Stimulated activated naive CD8-positive, alpha-beta T cell treated with anti-CD3 and anti-CD28 coated beads, Interleukin-15, Interleukin-2, amounts not matched to agents 100 ng/mL and 50 ng/mL, for 24 hours (primary cell): ENCODE measurements around the gene CREB1.

Experiments
- H3K27ac Mint-ChIP-seq: one replicate; pipeline ENCODE4 v1.8.0; 2021; ENCODE audit warnings: mild to moderate bottlenecking, mixed read lengths
- H3K27me3 Mint-ChIP-seq: one replicate; pipeline ENCODE4 v1.8.0; 2021; ENCODE audit warnings: mixed read lengths
- H3K36me3 Mint-ChIP-seq: one replicate; pipeline ENCODE4 v1.8.0; 2021; ENCODE audit warnings: low read depth, mixed read lengths
- H3K4me1 Mint-ChIP-seq: one replicate; pipeline ENCODE4 v1.8.0; 2021; ENCODE audit warnings: low read depth, mixed read lengths
- H3K4me3 Mint-ChIP-seq: one replicate; pipeline ENCODE4 v1.8.0; 2021; ENCODE audit warnings: mild to moderate bottlenecking, mixed read lengths
- H3K9me3 Mint-ChIP-seq: one replicate; pipeline ENCODE4 v1.8.0; 2021; ENCODE audit warnings: mixed read lengths

CREB1 gene

DNA sequence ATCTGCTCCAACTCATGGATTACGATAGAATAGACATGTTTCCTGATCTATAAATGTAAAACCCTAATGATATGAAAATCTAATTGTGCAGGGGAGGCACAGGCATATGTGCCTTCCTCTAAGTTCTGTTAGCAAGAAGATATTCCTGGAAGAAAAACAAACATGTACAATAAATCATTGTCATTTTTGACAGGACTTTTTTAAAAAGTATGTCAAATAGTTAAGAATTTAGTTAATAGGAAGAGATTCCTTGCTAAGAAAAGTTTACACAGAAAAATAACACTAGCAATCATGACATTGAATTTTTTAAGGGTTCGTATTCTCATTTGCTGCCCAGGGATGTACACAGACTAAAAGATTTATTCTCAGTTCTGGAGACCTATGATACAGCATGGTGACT lies 15.3 kb upstream of the CREB1 start:
- no peaks in the 10 kb centered on the region for H3K27me3 Mint-ChIP-seq

DNA sequence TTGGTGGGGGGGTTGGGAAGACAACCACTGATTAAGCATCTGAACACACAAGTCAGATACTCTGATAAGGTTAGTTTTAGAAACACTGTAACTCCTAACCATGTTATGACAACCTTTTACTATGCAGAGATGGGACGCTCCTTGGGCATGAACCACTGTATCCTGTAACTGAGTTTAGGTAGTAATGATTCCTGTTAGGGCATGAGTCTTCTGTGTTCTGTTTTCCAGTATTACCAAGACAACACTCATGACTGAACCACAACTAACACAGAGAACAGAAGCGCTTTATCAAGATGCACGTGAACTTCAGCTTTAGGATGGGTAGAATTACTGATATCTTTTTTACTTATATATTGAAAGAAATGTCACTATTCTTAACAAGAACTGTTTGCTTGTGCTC lies 14.1 kb upstream of the CREB1 start:
- Mint-ChIP-seq H3K4me3 (no peak overlapping the region), H3K4me1 (peaks cover 55% of the 10 kb centered on the region), H3K36me3 (peaks cover 6% of the 10 kb centered on the region), H3K9me3 (no peaks in the 10 kb centered on the region), H3K27me3 (no peaks in the 10 kb centered on the region), H3K27ac (peak overlapping the region; percentile 63)

More for the DNA sequence above, 15.3 kb upstream of the CREB1 start:
- peaks cover 6% of the 10 kb centered on the region for H3K36me3 Mint-ChIP-seq
- H3K4me1 Mint-ChIP-seq: peaks cover 53% of the 10 kb centered on the region
- H3K4me3 Mint-ChIP-seq: peak overlapping the region; percentile 35
- H3K9me3 Mint-ChIP-seq: no peaks in the 10 kb centered on the region
- peak overlapping the region; percentile 89 for H3K27ac Mint-ChIP-seq

DNA sequence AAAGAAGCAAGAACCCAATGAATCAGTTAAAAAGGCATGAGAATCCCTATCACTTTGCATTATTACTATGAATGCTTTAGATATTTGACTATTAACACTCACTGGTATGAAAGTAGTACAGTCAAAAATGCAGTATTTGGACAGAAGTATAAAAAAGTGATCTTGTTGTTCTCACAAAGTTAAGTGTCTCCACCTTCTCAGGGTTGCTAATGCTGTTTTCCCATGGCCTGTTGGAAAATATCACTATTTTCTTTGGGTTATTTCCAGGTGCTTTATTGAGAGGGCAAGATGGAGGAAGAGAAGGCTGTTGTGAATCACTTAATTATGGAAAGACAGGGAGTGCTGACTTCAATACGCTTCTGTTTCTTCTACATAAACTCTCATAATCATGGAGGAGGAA lies 13.6 kb upstream of the CREB1 start:
- H3K4me1 Mint-ChIP-seq: peaks cover 57% of the 10 kb centered on the region
- no peaks in the 10 kb centered on the region for H3K27me3 Mint-ChIP-seq
- no peak overlapping the region for H3K4me3 Mint-ChIP-seq
- H3K9me3 Mint-ChIP-seq: no peaks in the 10 kb centered on the region
- H3K36me3 Mint-ChIP-seq: peaks cover 6% of the 10 kb centered on the region
- no peak overlapping the region for H3K27ac Mint-ChIP-seq

DNA sequence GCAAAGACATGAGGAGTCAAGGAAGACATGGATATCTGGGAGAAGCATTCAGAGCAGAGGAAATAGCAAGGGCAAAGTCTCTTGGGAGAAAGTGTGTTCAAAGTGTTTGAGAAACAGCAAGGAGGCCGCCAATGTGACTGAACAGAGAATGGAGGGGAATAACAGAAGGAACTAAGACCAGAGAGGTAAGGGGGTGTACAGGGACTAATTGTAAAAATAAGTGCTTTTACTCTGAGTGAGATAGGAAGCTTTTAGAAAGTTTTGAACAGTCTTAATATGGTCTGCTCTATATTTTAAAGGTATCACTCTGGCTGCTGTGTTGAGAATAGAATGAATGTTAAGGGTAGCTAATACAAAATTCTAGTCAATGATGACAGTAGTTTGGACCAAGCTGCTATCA lies 6.8 kb upstream of the CREB1 start:
- H3K27ac Mint-ChIP-seq: no peak overlapping the region
- H3K36me3 Mint-ChIP-seq: peaks cover 17% of the 10 kb centered on the region
- H3K4me3 Mint-ChIP-seq: no peak overlapping the region
- H3K4me1 Mint-ChIP-seq: peaks cover 58% of the 10 kb centered on the region
- no peaks in the 10 kb centered on the region for H3K9me3 Mint-ChIP-seq
- H3K27me3 Mint-ChIP-seq: no peaks in the 10 kb centered on the region

DNA sequence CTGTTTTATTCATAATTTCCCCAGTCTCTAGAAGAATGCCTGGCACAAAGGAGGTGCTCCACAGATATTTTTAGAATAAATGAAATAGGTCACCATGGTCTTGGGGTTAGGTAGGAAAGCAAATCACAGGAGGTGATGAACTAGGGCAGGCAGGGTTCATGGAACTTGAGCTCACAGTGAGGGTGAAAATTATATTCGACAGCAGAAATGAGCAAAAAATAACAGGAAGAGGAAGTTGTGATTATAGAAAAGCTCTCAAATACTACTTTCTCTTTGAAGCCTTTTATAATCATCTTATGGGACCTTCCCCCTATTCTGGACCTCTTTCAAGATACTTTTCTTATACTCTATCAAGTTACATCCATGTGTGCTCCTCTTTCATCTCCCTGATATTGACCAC lies 4.5 kb upstream of the CREB1 start:
- Mint-ChIP-seq H3K9me3 (no peaks in the 10 kb centered on the region), H3K4me3 (peak overlapping the region; percentile 19), H3K4me1 (peaks cover 66% of the 10 kb centered on the region), H3K36me3 (peaks cover 16% of the 10 kb centered on the region), H3K27me3 (no peaks in the 10 kb centered on the region), H3K27ac (peak overlapping the region; percentile 75)

DNA sequence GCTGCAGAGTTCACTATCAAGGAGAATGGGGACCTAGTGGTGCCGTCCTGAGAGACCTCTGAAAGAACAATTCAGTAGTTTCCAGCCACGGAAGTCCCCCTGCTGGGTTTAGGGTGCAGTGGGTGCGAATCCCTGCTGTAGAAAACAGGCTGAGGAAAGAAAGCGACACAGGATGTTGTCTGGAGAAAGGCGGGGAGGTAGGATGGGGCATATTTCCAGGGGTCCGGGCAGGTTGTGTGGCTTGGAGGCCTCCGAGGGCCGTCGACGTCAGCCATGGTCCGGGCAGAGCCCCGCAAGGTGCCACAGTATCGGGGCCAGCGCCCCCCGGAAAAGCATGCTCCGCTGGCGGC lies 807 bp upstream of the CREB1 start:
- Mint-ChIP-seq H3K4me3 (peak overlapping the region; percentile 93), H3K36me3 (peaks cover 46% of the 10 kb centered on the region), H3K9me3 (no peaks in the 10 kb centered on the region), H3K4me1 (peaks cover 70% of the 10 kb centered on the region), H3K27me3 (no peaks in the 10 kb centered on the region), H3K27ac (peak overlapping the region; percentile 98)

DNA sequence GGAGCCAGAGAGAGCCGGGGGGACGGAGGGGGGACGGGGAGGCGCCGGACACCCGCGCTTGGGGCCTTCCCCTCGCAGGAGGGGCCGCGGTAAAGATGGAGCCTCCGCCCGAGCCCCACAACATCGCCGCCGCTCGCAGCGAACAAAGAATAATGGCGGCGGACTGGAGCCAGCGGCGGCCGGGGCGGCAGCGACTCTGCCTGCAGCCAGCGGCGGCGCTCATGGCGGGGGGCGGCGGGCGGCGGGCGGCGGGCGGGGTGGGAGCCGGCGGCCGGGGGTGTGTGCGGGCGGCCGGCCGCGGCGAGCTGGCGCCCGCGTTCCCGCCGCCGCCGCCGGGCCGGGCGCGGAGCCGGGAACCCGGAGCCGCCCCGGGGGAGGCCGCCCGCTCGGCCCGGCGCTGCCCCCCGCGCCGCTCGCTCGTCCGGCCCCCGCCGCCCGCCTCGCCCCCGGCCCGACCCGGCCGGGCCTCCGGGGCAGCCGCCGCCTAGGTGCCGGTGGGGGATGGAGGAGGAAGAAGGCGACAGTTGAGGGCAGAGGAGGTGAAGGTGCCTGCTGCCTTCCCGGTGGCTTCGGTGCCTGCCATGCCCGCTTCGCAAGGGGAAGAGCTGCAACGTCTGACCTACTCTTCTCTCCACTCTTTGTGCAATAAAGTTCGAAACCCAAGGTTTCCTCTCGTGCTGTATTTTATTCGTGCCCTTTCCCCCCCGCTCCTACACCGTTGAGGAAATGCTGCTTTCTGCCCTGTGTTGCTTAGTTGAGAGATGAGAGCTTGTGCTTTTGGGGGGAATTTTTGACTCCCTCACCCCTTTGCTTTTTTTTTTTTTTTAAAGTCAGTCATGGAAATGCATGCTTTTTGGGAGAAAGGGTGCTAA lies 634 bp downstream of the CREB1 start:
- H3K27ac Mint-ChIP-seq: peak overlapping the region; percentile 99
- peaks cover 76% of the 10 kb centered on the region for H3K4me1 Mint-ChIP-seq
- H3K9me3 Mint-ChIP-seq: no peaks in the 10 kb centered on the region
- peak overlapping the region; percentile 94 for H3K4me3 Mint-ChIP-seq
- H3K36me3 Mint-ChIP-seq: peaks cover 52% of the 10 kb centered on the region
- H3K27me3 Mint-ChIP-seq: no peaks in the 10 kb centered on the region

DNA sequence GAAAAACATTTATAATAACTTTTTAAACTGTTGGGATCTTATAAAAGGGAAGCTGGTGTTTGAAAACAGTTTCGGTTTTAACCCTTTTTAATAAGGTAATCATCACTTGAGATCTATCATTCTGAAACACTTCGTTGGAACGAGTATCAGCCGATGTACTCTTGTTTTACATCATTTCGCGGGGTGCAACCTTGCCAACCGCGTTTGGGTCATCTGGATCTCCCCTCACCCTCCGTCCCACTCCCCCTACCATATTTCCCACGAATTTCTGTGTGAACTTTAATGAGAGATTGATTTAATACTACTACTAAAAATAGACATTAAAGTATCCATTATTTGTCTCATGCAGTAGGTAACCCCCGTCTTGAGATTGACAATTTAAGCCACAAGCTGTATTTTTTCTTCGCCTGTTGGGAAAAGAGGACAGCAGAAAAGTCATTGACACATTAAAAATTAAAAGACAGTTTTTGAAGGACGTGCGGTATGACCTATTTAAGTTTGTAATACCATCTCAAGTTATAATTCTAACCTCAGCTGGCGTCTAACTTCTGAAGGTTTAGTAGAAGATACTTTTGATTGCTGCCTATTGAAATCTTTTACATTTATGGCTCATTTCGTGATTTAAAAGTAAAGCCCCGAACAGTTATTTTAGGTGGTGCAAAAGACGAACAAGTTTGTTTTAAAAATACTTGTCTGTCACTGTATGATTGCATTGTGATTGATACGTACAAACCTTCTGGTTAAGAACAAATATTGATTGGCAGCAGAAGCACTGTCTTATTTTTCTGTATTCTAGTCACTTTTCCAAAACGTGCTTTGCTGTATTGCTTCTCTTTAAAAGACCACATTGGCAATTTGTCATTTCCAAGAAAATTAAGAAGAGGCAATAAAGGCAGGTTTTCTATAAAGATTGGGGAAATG lies 1.5 kb downstream of the CREB1 start:
- H3K9me3 Mint-ChIP-seq: no peaks in the 10 kb centered on the region
- no peaks in the 10 kb centered on the region for H3K27me3 Mint-ChIP-seq
- H3K27ac Mint-ChIP-seq: peak overlapping the region; percentile 99
- H3K4me3 Mint-ChIP-seq: peak overlapping the region; percentile 94
- H3K4me1 Mint-ChIP-seq: peaks cover 74% of the 10 kb centered on the region
- peaks cover 54% of the 10 kb centered on the region for H3K36me3 Mint-ChIP-seq

DNA sequence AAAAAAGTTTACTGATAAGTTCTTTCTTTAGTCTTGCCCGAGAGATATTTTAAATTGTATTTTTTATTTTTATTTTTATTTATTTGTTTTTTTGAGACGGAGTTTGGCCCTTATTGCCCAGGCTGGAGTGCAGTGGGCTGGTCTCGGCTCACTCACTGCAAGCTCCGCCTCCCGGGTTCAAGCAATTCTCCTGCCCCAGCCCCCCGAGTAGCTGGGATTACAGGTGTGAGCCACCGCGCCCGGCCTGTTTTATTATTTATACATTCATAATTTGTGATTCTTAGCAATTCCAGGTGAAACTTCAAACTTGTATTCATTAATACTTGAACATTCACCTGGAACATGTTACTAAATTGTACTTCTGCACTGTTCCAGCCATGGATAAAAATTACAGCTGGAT lies 2.9 kb downstream of the CREB1 start:
- H3K4me3 Mint-ChIP-seq: peak overlapping the region; percentile 94
- peaks cover 51% of the 10 kb centered on the region for H3K36me3 Mint-ChIP-seq
- no peaks in the 10 kb centered on the region for H3K9me3 Mint-ChIP-seq
- H3K27ac Mint-ChIP-seq: peak overlapping the region; percentile 99
- peaks cover 69% of the 10 kb centered on the region for H3K4me1 Mint-ChIP-seq
- no peaks in the 10 kb centered on the region for H3K27me3 Mint-ChIP-seq

DNA sequence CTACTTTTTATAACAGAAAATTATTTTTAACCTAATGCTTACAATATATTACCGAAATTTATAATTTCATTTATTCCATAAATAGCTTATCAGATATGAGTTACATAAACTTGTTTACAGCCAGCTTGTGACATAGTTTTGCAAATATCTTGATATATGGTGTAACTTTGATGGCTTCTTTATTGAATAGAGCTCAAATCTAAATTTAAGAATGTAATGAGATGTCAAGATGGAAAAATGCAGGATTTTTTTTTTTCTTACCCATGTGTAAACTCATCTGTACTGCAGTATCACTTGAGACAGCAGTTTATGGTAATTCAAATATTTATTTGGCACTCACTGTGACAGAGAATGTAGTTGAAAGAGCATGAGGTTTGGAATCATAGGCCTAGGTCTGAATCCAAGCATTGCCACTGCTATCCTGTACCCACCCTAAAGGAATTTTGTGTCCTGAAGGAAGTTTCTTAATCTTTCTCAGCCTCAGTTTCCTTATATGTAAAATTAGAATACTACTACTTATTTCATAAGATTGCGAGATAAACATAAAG lies 3.8 kb downstream of the CREB1 start:
- no peaks in the 10 kb centered on the region for H3K9me3 Mint-ChIP-seq
- H3K36me3 Mint-ChIP-seq: peaks cover 55% of the 10 kb centered on the region
- H3K4me3 Mint-ChIP-seq: peak overlapping the region; percentile 94
- H3K27ac Mint-ChIP-seq: peak overlapping the region; percentile 78
- peaks cover 69% of the 10 kb centered on the region for H3K4me1 Mint-ChIP-seq
- H3K27me3 Mint-ChIP-seq: no peaks in the 10 kb centered on the region

DNA sequence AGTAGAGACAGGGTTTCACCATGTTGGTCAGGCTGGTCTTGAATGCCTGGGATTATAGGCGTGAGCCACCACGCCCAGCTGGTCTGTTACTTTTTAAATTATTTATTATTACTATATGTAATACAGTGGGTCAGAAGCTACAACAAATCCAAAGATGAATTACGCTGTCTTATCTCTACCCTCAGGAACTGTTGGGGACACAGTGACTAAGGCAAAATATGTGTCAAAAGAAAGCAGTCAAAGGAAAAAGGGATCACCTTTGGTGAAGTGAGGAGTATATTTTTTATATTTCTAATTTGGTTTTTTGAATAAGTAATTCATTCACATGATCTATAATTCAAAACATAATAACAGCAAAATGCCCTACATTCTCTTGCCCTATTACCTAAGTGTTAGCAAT lies 4.7 kb downstream of the CREB1 start:
- peaks cover 62% of the 10 kb centered on the region for H3K36me3 Mint-ChIP-seq
- no peaks in the 10 kb centered on the region for H3K27me3 Mint-ChIP-seq
- H3K27ac Mint-ChIP-seq: peak overlapping the region; percentile 78
- H3K9me3 Mint-ChIP-seq: no peaks in the 10 kb centered on the region
- peak overlapping the region; percentile 27 for H3K4me3 Mint-ChIP-seq
- H3K4me1 Mint-ChIP-seq: peaks cover 70% of the 10 kb centered on the region

DNA sequence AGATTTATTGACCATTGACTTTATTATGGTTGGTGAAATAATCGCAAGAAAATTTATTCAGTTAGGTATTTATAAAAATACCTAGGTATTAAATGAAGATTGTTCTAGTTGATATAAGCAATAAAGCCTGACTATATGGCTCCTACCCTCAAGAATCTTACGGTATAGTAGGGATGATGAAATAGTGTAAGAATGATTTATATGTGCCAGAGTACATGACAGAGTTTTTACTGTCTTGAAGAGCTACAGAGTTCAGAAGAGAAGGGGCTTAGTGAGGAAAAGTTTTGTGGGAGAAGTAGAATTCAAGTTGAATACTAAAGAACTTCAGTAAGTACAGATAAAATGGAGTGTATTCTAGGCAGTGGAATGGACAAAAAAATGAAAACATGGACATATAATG lies 9.7 kb downstream of the CREB1 start:
- Mint-ChIP-seq H3K4me3 (no peak overlapping the region), H3K27ac (peak overlapping the region; percentile 12)

DNA sequence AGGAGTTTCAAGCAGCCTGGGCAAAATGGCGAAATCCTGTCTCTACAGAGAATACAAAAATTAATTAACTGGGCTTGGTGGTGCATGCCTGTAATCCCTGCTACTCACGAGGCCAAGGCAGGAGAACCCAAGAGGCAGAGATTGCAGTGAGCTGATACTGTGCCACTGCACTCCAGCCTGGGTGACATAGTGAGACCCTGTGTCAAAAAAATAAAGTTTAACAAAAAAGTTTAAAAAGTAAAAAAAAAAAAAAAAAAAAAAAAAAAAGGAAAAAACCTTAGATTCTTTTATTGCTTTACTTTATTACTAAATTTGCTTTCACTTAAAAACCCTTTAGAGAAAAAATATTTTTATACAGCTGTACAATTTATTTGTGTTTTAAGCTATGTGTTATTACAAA lies 10.7 kb downstream of the CREB1 start:
- peaks cover 76% of the 10 kb centered on the region for H3K4me1 Mint-ChIP-seq
- no peaks in the 10 kb centered on the region for H3K27me3 Mint-ChIP-seq
- H3K4me3 Mint-ChIP-seq: no peak overlapping the region
- H3K36me3 Mint-ChIP-seq: peaks cover 59% of the 10 kb centered on the region
- no peaks in the 10 kb centered on the region for H3K9me3 Mint-ChIP-seq
- no peak overlapping the region for H3K27ac Mint-ChIP-seq

More for the DNA sequence above, 9.7 kb downstream of the CREB1 start:
- Mint-ChIP-seq H3K36me3 (peaks cover 58% of the 10 kb centered on the region), H3K4me1 (peaks cover 78% of the 10 kb centered on the region), H3K27me3 (no peaks in the 10 kb centered on the region), H3K9me3 (no peaks in the 10 kb centered on the region)

DNA sequence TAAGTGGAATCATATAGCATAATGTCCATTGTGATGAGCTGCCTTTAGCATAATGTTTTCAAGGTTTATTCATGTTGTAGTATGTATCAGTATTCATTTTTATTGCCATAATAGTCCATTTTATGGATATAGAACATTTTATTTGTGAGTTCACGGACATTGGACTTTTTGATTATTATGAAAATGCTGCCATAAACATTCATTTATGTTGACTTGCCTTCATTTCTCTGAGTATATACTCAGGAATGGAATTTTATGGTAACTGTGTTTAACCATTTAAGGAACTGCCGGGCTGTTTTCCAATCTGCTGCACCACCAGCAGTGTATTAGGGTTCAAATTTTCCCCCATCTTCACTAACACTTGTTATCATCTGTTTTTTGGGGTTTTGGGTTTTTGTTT lies 12.2 kb downstream of the CREB1 start:
- Mint-ChIP-seq H3K27me3 (no peaks in the 10 kb centered on the region), H3K36me3 (peaks cover 70% of the 10 kb centered on the region), H3K27ac (no peak overlapping the region), H3K4me1 (peaks cover 81% of the 10 kb centered on the region), H3K9me3 (no peaks in the 10 kb centered on the region), H3K4me3 (no peak overlapping the region)

DNA sequence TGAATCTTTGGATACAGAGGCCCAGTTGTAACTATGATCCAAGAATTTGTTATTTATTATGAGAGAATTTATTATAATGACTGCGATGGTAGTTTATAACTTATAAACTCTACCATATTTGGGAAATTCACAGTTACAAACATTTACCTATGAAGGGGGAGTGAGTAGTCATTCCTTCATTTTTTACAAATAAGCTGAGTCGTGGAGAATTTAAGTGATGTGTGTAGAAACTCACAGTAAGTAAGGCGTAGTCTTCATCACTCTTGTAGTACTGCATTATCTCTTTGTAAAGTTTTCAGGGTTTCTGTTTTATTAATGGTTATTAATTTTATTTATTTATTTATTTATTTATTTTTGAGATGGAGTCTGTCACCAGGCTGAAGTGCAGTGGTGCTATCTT lies 13.5 kb downstream of the CREB1 start:
- Mint-ChIP-seq H3K4me1 (peaks cover 78% of the 10 kb centered on the region), H3K9me3 (no peaks in the 10 kb centered on the region), H3K36me3 (peaks cover 67% of the 10 kb centered on the region), H3K27me3 (no peaks in the 10 kb centered on the region), H3K27ac (no peak overlapping the region), H3K4me3 (no peak overlapping the region)
